Measurements from ENCODE around the gene TRIP12.
A peak's percentile ranks its signal among the peaks of the same experiment; 100 is the strongest.
"Not testable (repeated sequence)": the region's sequence is repeated elsewhere in the genome, so short reads cannot be mapped to it uniquely, and the experiment has no call there.

The TRIP12 gene

GRCh38 chr2:229921892-229922448 is at the start of gene TRIP12:
TSS of gene TRIP12 (minus strand) at chr2:229922009. CDS start at chr2:229880079, 41,930 bp downstream.
- peak; percentile 88 to 94 for DNase-seq

DNA sequence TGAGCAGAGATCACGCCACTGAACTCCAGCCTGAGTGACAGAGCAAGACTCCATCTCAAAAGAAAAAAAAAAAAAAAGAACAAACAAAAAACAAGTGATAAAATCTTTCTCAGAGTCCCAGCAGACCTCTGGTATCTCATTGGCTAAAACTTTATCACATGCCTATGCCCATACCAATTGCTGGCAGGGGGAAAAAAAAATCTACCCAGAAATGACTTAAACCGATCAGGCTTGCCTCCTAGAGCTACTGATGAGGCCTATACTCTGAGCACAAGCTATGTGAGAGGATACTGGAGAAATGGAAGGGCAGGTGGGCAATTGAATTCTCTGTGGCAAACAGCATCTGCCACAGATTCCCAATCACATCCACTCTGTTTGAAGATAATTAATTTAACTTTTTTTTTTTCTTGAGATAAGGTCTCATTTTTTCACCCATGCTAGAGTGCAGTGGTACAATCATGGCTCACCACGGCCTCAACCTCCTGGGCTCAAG is 49.5 kb upstream of the TRIP12 start:
- DNase-seq: no peak

- no peak for DNase-seq
Observed at GRCh38 chr2:229970406-229970805, 48.6 kb upstream of the TRIP12 start.

GRCh38 chr2:229969921-229970320 is 48.1 kb upstream of the TRIP12 start:
- no peak for DNase-seq

GRCh38 chr2:229963596-229963995 is 41.8 kb upstream of the TRIP12 start:
- not testable (repeated sequence) for DNase-seq

- DNase-seq: no peak
Observed at GRCh38 chr2:229956491-229956890, 34.7 kb upstream of the TRIP12 start.

GRCh38 chr2:229955663-229956062 is 33.9 kb upstream of the TRIP12 start:
- no peak for DNase-seq

DNA sequence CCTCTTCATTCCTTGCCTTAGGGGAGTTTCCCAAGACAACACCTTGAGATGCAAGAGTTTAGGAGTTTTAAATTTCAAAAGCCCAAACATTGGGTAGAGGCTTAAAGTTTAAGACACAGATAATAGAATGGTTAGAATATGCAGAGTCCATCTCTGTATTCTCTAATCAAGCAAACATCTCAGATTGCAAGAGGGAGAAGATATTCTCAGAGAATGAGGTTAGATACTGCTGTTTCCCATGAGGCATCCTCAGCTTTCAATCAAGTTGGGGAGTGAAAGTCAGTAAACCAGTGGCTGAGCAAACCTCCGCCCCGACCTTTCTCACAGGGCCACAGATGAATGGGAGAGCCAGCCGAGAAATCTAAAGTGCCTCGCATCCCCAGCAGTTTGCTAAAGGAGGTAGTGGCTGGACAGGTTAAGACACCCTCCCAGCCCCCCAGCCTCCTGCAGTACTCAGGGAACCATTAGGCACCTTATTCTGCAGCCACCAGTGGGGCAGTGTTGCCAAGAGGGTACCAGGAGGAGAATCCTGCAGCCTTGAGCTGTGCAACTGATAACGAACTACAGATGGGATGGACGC is 30.5 kb upstream of the TRIP12 start:
- no peak for DNase-seq

DNA sequence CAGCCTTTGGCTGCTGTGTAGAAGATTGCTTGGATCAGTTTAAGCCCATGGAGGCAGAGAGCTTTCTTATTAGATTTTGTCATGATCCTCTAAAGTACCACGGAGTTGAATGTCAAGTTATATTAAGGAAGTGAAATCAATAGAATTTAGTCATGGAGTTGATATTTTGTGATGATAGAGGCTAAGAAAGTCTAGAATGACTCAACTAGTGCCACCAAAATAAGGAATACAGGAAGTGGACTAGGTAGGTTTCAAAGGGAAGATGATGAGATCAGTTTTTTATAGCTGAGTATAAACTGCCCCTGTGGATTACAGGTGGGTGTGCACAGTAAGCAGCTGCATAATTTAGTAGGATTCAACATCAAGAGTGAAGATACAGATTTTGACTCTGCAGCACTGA is 25.7 kb upstream of the TRIP12 start:
- no peak for DNase-seq

DNA sequence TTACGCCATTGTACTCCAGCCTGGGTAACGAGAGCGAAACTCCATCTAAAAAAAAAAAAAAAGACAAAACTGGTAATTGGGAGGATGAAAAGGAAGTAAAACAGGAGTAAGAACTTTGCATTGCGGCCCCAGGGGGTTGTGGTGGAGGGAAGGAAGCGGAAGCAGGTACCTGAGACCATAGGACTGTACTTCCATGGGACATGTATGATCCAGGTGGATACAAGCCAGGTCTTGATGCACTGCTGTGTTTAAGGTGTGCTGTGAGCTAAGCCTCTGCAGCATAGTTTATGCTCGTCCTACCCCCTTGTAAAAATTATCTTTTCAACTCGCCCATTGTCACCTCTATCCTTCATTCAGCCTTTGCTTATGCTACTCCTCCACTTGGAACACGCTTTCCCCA is 24.2 kb upstream of the TRIP12 start:
- DNase-seq: no peak

GRCh38 chr2:229943770-229944449 is 22.1 kb upstream of the TRIP12 start:
- no peak for DNase-seq

DNA sequence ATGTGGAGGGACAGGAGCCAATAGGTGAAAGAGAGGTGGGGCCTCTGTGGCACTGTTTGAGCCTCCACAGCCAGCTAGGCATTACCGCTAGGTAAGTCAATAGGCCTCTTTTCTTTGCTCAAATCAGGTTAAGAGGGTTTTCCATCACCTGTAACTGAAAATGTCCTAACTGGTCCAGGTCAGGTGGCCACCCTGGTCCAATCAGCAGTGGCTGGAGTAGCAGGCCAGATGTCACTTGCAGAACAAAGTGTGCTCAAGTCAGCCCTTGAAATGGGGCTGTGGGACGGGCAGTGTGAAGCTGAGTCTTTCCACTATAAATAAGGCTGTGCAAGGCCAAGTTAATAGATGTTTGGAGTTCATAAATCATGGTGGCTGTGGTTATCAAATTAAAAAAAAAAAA is 21.4 kb upstream of the TRIP12 start:
- no peak for DNase-seq

DNA sequence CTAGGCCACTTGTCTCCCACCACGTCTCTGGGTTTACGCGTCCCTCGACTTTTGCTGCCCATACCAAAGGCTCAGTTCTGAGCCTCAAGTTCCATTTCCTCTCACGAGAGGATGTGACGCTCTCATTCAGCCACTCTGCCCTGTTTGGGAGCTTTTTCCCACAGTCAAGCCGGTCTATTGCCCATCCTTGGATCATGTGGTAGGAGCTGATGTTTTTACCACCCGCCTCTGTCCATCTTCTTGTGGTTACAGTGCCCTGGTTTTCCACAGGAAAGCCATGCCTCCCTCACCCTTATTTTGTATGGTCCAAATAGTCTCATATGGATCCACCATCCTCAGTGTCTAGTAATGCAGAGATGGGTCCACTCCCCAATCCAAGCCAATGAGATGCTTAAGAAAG is 20.9 kb upstream of the TRIP12 start:
- DNase-seq: no peak

DNA sequence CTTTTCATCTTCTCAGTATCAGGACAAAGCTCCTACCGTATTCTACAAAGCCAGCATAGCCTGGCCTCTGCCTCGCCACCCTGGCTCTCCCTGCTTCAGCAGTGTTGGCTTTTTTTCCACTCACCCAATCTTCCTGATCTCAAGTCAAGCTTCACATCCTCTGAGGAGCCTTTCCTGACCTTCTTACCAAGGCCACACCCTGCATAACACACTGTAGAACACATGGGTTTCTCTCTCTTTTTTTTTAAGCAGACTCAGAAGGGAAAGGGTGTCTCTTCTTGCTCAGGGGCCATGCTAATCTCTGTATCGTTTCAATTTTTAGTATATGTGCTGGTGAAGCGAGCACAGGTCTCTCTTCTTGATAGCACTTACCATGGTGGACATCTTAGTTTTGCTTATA is 15.7 kb upstream of the TRIP12 start:
- no peak for DNase-seq

- DNase-seq: no peak
Observed at GRCh38 chr2:229931241-229931640, 9.4 kb upstream of the TRIP12 start.

DNA sequence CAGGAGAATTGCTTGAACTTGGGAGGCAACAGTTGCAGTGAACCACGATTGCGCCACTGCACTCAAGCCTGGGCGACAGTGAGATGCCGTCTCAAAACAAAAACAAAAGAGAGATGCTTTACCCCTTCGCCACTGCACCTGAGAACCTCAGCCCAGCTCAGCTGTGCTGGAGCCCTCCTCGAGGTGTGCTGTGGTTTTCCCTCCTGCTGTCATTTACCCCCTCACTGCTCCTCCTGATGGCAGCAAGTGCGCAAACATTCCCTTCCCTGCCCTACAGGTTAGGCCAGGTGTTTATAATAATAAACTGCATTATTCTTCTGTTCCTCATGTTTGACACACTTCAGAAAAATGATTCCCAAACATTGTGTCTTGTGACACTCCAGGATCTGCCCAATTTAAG is 8.8 kb upstream of the TRIP12 start:
- DNase-seq: no peak

DNA sequence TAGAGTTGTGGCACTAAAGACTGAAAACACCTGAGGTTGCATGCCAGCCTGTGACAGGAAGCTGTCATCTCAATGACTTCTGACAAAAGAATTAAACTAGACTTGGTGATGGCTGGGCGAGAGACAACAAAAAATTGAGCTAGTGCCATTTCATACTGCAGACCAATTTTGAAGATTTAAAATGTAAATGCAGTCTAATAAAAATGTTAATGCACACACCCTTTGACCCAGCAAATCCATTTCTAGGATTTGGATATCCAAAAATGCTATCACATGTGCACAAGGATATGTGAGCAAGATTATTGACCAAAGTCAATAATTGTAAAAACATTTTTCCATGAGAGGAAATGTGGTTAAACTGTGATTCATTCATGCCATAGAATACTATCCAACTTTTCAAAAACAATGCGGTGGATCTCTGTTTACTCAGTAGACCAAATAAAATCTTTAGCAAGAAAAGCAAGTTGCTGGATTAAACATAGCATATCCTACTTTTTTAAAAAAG is 6.1 kb upstream of the TRIP12 start:
- no peak for DNase-seq

- no peak for DNase-seq
Observed at GRCh38 chr2:229925201-229925600, 3.4 kb upstream of the TRIP12 start.

GRCh38 chr2:229924541-229924940 is 2.7 kb upstream of the TRIP12 start:
- not testable (repeated sequence) for DNase-seq

DNA sequence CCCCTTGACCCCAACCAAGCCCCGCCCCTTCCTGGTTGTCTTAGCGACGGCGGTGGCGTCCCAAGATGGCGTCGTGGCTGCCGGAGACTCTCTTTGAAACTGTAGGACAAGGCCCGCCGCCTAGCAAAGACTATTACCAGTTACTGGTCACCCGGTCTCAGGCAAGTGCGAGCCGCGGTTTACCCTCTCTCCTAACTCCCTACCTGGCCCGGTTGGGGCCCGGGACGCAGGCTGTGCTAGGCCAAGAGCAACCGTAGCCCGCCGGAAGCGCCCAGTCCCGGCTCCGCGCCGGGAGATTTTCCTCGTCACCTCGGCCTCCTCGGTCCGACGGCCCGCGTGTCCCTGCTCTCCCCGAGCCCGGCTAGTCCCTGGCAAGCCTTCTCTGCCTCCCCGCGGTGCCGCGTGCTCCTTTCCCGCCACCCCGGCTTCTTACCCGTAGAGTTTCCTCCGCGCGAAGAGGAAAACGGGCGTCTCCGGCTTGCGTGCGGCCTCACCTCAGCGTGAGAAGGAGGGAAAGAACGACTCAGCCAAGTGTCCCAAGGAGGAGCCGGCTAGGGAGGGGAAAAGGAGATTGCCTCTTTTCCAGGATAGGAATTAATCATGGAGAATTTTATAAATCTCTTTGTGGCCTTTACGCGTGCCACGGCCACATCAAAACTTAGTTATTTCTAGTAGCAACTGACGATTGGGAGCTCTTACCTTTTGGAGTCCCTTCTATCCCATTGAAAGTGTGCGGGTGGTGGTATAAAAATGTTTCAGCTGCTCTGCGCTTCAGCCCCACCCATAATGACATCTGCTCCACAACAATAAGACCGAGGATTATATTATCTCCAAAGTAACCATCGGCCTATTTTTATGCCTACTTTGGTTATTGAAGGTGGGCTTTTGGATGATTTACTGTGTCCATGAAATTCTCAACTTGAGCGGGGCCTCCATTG is 909 bp upstream of the TRIP12 start, which contains the start of gene FBXO36:
FBXO36 (plus strand) TSS at position 55 of the 938 bp plus-strand sequence; CDS start at position 66, 11 bp downstream.
- peak in 1 of 2 donors; percentile 82 for DNase-seq

GRCh38 chr2:229921101-229921891 is 513 bp downstream of the TRIP12 start:
- DNase-seq: peak; percentile 76 to 78
